IPS-NIHi7 (cell line): ENCODE measurements around the gene TANGO6.

ENCODE experiments used
- DNase-seq: peaks from one replicate; pipeline ENCODE4 v3.0.0; 2012; ENCODE audit warnings: mixed read lengths; ENCODE audit errors: extremely low spot score

The TANGO6 gene

DNA sequence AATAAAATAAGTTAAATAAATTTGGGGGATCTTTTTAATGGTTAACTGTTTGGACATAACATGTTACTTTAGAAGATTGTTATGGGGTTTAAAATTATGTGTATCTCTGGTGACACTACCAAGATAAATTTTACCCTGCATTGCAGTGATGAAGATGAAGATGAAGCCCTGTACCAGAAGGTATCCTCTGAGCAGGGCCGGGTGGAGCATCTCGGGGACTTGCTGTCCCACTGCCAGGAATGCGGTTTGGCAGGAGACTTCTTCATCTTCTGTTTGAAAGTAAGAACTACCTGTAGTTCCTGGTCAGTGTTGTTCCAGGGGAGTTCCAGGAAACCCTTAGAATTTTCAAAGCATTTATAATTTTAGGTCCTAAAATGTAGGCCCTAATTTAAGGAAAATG lies 64.0 kb downstream of the TANGO6 start:
- no peak for DNase-seq

DNA sequence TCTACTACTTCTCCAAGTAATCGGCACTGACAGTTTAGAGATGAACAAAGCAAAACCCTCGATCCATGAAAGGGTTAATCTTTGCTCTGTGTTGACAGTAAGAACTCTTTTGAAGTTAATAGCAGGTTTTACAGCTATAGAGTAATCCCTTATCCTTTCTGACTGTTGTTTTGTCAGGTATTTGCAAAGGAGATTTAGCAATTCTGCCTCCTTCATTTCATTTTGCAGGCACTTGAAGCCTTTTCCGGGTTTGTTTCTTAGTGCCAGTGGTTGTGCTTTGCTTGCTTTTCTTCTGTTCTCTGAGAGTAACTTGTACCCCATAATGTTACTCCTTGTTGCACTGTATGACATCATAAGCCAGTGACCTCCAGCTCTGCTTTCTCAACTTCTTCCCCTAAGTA lies 64.5 kb downstream of the TANGO6 start:
- no peak for DNase-seq

DNA sequence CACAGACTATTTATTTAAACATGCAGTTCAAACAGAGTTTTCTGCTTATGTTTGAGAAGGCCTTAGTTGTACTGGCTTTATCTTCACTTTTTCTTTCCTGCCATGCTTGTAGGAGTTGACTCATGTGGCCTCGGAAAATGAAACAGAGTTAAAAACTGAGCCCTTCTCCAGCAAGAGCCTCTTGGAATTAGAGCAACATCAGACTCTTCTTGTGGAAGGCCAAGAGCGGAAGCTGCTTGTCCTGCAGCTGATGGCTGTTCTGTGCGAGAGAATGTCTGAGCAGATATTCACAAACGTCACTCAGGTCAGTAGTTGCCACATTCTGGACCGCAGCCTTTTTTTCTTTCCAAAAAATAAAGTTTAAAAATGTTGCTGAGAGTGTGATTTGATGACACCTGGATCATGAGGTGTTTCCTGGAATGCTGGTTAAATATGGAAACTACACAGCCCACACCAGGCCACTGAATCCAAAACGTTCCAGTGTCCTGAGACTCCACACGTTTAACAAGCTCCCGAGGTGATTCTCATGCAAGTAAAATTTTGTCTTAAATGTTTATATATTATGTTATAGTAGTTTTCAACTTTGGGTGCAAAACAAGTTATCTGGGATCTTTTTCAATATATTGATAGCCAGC lies 65.9 kb downstream of the TANGO6 start:
- no peak for DNase-seq

DNA sequence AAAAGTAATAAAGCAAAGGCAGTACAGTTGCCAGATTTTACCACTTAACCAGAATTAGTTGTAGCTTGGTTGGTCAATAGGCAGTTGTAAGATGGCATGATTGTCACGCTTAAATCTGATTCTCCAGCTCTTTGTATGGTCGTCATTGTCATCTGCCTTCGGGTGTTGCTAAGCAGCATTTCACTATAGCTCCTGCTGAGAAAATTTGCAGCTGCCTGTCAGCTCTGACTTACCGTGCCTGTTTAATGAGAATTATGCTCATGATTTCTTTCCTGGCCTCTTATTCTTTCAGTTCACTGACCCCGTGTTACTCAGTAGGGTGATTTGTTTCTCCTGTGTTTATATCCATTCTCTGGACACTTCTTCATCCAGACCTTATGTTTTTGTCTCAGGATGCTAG lies 66.7 kb downstream of the TANGO6 start:
- no peak for DNase-seq

DNA sequence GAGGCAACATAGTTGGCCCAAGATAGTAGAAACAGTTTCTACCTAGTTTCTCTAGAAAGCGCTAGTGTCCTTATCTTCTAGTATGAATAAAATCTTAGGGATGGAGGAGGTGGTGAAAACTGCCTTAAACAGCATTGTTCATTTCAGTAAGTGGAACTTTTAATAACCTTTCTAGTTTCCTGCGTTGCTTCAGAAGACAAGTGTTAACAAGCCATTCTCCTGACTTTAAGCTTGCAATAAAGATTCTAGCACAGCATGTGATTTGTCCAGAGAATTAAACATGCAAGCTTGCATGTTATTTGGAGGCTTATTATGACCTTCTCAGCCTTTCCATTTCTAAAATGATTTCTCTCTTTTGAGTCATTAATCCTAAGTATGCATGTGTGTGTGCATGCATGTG lies 72.3 kb downstream of the TANGO6 start:
- no peak for DNase-seq

DNA sequence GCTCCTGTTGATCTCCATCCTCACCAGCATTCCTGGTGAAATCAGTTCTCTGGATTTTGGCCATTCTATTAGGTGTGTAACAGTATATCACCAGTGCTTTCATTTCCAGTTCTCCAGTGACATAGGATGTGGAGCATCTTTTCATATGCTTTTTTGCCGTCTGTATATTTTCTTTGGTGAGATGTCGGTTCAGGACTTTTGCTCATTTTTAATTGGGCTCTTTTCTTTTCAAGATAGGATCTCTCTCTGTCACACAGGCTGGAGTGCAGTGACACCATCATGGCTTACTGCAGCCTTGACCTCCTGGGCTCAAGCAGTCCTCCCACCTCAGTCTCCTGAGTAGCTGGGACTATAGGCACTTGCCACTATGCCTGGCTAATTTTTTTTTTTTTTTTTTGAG lies 74.2 kb downstream of the TANGO6 start:
- no peak for DNase-seq

DNA sequence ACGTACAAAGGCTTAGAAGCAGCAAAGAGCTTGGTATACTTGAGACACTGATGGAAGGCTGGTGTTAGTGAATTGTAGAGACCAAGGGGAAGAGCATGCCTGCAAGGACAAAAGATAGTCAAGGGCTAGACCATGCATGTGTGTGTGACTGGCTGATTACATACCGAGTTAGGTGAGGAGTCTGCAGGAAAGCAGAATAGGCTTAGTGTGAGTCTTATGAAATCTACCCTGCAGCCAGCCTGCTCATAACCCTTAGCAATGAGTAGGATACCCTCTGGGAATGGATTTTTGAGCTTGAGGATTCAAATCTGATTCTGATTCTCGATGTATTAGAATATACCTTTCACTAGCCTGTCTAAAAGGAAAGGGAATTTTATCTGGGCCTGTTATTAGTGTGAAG lies 77.0 kb downstream of the TANGO6 start:
- DNase-seq, result no peak

DNA sequence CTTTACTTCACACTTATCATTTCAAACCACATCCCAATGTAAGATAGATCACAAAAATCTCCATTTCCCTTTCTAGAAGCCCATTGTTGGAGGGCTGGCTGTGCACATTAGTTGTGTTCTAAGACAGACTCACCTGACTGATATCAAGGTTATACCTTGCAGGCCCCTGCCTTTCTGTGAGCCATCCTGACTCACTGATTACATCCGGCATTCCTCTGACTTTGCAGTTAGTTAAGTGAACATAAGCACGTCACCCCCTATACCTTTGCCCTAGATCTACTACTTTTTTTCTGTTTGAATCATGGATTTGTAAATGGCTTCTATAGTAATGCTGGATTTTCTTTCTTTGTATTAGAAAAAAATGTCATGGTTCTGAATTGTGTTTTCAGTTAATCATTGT lies 78.3 kb downstream of the TANGO6 start:
- no peak for DNase-seq

DNA sequence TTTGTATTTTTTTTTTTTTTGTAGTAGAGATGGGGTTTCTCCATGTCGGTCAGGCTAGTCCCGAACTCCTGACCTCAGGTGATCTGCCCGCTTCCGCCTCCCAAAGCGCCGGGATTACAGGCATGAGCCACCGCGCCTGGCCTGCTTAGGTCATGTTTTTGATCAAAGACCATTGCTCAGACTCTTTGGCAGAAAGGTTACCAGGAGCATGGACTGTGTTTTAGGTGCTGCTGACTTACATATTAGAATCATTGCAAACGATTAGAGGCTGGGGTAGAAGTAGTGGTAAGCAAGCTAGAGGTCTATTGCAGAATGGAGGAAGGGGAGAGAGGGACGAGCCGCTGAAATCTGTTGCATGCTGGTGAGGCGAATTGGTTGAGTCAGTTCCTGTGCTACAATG lies 79.8 kb downstream of the TANGO6 start:
- DNase-seq, result no peak

DNA sequence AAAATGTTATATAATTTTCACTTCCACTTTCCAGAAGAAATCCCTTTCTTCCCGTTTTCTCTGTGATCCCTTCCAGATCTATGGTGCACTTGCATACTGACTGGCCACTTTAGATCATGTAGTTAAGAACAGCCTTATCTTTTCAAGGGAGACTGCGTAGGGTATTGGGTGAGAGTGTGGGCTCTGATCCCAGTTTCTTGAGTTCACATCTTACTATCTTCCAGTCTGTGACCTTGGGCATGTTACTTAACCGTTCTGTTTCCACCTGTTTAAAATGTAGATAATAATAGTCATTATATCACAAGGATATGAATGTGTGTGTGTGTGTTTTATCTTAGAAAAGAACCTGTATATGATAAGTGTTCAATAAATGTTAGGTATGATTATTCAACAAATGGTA lies 83.7 kb downstream of the TANGO6 start:
- no peak for DNase-seq

DNA sequence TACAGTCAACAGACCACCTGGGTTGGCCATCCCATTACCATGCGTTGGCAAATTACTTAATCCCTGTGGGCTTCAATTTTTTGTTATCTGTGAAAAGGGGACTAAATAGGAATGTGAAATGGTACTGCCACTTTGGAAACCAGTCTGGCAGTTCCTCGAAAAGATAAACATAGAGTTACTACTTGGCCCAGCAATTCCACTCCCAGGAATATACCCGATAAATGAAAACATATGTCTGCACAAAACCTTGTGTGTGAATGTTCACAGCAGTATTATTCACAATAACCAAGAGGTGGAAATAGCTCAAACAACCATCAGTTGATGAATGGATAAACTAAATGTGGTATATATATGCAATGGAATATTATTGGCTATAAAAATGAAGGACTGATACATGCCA lies 87.9 kb downstream of the TANGO6 start:
- DNase-seq, result no peak

DNA sequence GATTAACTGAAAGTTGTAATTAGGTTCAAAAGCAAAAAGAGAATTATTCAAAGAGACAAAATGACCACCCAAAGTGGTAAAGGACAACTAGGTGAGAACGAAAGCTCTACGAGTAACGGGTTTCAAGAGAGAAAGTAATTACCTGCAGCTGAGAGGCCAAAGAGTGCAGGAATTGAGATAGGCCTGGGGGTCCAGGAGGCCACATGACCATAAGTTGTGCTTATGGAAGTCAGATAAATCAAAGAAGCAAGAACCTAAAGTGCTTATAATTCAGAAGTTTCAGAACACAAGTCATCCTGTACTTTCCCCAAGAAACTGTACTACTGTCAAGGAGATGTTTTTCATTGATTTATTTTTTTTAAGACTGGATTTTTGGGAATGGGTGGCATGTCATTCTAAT lies 91.1 kb downstream of the TANGO6 start:
- DNase-seq, result no peak

DNA sequence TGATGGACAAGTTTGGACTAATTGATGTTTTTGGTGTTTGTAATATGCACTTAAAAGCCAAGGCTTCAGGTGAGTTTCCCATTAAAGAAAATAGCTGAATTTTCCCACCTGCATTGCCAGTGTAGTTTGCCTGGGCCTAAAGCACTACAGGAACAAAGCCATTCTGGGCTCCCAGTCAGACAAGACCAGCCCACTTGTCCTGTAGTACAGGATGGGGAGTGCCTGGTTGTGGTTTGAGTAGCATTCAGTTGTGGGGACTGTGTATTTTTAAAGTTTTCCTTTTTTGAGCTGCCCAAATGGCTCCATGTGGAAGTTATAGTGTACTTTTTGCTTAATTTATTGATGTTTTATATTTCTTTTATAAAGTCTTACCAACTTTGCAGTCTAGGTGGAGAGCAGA lies 91.7 kb downstream of the TANGO6 start:
- DNase-seq, result no peak

DNA sequence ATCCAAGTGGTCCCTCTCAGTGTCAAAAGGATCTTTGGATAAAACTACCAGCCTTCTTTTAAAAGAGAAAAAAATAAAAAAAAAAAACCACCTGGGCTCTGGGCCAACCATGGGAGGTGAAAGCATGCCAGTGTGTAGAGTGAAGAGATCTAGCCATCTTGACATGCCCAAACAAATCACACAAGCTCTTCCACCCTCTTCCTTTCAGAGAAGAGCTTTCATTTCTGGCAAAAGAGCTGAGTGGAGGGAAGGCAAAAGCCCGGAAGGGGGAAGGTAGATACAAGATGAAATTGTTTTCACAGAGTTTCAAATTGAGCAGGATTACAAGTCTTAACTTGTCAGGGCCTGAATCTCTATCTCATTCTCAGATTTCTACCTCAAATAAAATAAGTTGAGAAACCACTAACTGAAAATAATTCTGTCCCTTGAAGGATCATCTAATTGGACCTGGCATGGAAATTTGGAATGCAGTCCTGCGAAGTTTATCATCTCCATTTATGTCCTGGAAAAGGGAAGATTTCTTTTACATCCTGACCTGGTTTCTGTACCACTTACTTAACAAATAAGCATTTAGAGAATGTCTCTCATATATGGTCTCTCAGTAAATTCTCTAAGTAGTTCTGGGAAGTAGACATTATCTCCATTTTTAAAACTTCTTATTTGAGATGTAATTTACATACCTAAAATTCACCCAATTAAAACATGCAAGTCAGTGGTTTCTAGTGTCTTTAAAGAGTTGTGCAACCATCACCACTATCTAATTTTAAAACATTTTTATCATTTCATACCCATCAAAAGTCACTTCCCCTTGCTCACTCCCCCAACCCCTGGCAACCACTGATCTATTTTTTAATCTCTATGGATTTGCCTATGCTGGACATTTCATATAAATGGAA lies 93.7 kb downstream of the TANGO6 start:
- no peak for DNase-seq

DNA sequence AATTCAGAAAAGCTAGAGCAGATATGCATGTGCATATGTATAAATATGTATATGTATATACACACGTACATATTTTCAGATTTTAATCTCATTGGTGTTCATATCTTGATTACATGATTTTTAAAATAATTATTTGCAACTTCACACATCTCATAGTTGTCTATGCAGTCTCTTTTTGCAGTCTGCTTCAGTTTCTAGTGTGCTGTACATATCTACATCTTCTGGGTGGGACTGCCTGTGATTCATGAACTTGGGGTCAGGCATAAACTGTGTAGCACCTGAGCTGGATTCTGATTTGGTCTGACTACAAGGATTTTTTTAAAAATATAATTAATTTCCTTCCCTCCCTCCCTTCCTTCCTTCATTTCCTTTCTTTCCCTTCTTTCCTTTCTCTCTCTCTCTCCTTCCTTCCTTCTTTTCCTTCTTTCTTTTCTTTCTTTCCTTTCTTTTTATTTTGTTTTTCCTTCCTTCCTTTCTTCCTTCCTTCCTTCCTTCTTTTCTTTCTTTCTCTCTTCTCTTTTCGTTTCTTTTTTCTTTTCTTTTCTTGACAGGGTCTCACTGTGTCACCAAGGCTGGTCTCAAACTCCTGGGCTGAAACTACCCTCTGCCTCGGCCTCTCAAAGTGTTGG lies 96.5 kb downstream of the TANGO6 start:
- DNase-seq, result no peak

DNA sequence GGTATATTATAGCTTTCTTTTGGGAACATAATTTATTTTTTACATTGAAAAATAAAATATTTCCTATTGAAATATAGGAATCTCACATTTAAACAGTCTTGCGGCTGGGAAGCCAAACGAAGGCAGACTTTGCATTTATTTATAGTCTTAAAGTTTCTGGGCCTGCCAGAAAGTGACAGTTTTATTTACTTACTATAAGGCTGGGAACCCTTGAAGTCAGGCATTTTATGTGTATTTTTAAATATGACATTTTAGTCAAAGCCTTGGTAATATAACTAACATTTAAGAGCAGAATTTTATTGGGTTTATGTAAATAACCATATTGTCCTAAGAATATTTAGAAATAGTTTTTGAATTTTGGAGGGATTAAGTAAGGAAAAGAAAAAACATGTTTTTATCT lies 97.5 kb downstream of the TANGO6 start:
- DNase-seq, result no peak

DNA sequence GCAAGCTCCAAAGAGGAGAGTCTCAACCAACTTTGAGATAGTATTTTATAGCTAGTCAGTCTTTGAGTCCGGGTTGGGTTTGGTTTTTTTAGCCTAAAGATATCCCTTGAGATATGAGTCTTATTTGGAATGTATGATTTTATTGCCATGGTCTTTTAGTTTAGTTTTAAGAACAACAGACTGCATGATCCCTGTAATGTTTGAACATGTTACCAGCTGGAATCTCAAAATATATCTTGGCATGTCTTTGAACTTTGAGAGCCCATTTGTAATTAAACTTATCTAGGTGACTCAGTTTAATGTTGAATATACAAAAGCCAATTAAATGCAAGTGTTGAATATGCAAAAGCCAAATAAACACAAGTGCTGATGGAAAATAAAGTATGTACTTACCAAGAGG lies 100.6 kb downstream of the TANGO6 start:
- no peak for DNase-seq

DNA sequence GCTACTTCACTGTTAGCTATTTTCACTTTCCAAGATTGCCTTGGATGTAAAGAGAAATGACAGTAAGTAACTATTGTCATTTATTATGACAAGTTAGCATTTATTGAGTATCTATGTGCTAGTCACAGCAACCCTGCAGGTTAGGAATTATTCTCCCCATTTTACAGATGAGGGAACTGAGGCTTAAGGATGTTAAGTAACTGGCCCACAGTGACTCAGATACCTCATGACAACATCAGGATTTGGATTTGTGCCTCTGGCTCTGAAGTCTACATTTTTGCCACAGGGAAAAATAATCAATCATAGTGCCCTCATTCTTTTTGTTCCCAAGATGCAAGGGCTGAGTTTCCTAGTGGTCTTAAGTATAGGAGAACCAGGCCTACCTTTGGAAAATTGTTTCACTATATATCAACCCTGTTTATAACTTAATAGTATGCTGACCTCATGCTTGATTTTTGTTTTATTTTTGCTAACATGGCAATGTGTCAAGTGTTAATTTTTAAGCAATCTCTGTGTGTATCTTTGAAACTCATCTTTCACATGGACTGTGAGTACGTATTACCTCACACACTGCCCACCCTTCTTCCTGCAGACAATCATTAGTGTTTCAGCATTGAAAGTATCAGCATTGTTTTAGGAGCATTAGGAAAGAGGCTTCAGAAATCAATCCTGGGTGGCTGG lies 105.0 kb downstream of the TANGO6 start:
- DNase-seq, result no peak

DNA sequence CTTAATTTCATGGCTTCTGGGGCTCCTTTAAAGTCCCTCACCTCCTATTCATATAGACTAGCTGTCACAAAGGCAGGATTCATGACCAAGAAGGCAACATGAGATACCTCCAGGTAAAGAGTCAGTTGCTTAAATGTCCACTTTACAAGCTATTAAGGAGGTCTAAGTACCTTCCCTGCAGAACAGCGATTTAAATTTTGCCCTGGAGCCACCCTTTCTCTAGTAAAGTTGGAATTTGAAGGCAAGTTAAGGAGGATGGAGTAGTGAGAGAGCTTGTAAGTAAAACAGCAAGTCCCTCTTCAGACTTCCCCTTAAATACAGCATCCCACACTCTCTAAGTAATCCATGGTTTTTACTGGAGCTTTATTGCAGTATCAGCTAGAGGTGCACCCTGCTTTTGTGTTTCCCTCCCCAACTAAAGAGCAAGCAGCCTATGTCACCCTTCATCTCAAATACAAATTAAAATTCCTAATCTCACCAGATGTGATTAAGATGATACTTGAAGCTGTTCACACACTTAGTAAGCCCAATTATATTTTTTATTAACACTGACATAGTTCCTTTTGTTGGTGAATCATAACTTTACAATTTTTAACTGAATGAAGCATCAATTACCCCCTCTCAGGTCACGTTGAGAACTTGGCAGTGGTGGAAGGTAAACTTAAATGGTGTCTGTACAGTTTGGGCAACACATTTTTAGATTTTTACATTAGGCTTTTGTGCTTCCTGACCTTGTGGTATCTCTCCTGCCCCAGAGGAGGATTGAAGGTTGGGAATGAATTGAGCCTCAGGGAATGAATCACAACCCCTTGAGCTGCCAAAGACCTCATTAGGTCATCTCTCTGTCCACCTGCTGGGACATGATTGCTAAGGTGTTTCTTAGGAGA lies 108.9 kb downstream of the TANGO6 start:
- DNase-seq, result no peak

DNA sequence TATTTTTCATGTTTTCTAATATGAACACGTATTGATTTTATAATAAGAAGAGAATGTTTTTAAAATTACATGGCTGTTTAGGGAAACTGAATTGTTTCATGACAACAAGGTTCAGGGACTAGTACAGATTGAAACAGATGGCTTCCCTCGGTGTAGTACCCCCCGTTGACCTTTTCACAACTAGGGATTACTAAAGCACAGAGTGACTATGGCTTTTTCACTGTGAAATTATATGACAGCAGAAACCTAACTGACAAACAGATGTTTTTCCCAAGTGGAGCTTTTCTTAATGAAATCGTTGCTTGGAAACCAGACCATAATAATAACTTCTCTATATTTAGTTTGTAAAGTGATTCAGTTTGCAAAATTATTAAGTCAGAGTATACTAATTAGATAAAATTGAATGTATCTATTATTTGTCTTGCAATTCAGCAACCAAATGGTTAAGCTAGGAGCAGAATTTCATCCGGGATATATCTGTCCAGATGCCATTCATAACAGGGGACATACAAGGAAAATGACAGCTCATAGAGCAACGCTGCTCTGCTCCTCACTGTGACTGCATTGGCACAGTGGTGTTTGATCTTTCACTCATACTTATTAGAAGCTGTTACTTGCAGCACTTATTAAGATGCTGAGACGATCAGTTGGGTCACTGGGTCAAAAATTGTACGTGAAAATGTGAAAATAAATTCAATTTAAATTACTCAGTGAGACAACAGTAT lies 111.7 kb downstream of the TANGO6 start:
- DNase-seq, result no peak

DNA sequence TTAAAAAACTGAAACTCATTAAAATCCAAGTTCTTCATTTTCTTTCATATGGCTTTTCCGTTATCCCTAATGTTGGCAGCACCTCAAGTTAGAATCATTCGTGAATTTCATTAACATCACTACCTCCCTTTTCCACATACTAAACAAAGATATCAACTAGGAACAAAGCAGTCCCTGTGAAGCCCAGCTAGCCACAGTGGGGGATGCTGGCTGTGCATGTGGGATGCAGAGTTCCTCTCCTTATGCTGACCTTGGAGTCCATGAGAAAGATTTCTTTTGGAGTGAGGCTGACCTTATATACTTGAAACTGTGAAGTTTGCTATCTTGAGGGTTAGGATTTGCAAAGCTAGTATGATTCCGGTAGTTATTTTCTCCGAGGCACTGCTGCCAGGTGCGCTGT lies 117.6 kb downstream of the TANGO6 start:
- DNase-seq, result no peak
